RPMI7951 (cell line): Measurements from ENCODE around the gene ARHGEF4. TPM values are rescaled to one million over a fixed set of nuclear protein-coding genes. Genes with fewer than 3 reads are reported as not detected.

ENCODE experiments used
- DNase-seq: peaks from one replicate; pipeline ENCODE4 v3.0.0-alpha.2; 2012; ENCODE audit warnings: low read depth
- total RNA-seq: library from RNA; depleted of rRNA; stranded (reverse); fragments of >200 nt; shearing (Covaris generic); gene quantifications from 2 replicates; pipeline ENCODE4 v1.2.3, GENCODE V29; 2014

Gene ARHGEF4
- total RNA-seq, 1 experiment from 2014 or later: 2.2 TPM

- no peak for DNase-seq
These were observed 201.8 kb downstream of the ARHGEF4 start for GRCh38 chr2:131038258-131039100.

- no peak for DNase-seq
These were observed 202.4 kb downstream of the ARHGEF4 start for GRCh38 chr2:131039101-131039440.

GRCh38 chr2:131039535-131039907 lies 202.8 kb downstream of the ARHGEF4 start:
- DNase-seq: no peak

GRCh38 chr2:131039908-131040660 lies 203.4 kb downstream of the ARHGEF4 start:
- DNase-seq: no peak

- DNase-seq: no peak
These were observed 204.1 kb downstream of the ARHGEF4 start for GRCh38 chr2:131040661-131041401.

GRCh38 chr2:131041402-131042147 lies 204.9 kb downstream of the ARHGEF4 start:
- no peak for DNase-seq

GRCh38 chr2:131042148-131042775 lies 205.5 kb downstream of the ARHGEF4 start:
- DNase-seq: no peak

GRCh38 chr2:131043199-131044074 lies 206.7 kb downstream of the ARHGEF4 start:
- no peak for DNase-seq

GRCh38 chr2:131044075-131044756 lies 207.5 kb downstream of the ARHGEF4 start:
- no peak for DNase-seq

GRCh38 chr2:131044757-131045150 lies 208.0 kb downstream of the ARHGEF4 start:
- no peak for DNase-seq

- DNase-seq: no peak
These were observed 208.7 kb downstream of the ARHGEF4 start for GRCh38 chr2:131045286-131046027.

GRCh38 chr2:131046028-131046917 lies 209.6 kb downstream of the ARHGEF4 start:
- DNase-seq: no peak

- DNase-seq: no peak
These were observed 210.4 kb downstream of the ARHGEF4 start for GRCh38 chr2:131046918-131047652.

- DNase-seq: no peak
These were observed 211.3 kb downstream of the ARHGEF4 start for GRCh38 chr2:131047920-131048560.

GRCh38 chr2:131048641-131049040 lies 211.9 kb downstream of the ARHGEF4 start:
- DNase-seq: no peak

- no peak for DNase-seq
These were observed 212.5 kb downstream of the ARHGEF4 start for GRCh38 chr2:131049150-131049718.
